ENCODE results near the gene ARHGEF39. TPM values are rescaled to one million over a fixed set of nuclear protein-coding genes. Genes with fewer than 3 reads are reported as not detected.

The ARHGEF39 gene
- polyA plus RNA-seq, 3 donors, result 0.13 to 0.53 (median 0.42) TPM

- H2AFZ ChIP-seq (ENCODE audit: insufficient read depth, low read depth, low read length, poor library complexity, severe bottlenecking), result no peak overlapping the region
- H3K4me2 ChIP-seq (replicated peaks; ENCODE audit: extremely low read depth, low read length, poor library complexity, severe bottlenecking), result no peak overlapping the region
- H3K9me3 Mint-ChIP-seq, result peaks cover 0 to 5% (median 2%) of the 10 kb centered on the region in 7 donors
These were observed 9.0 kb upstream of the ARHGEF39 start for GRCh38 chr9:35674025-35674361.

GRCh38 chr9:35673132-35674024 lies 8.4 kb upstream of the ARHGEF39 start, which contains the start of gene CA9:
TSS of gene CA9 (plus strand) at chr9:35673928. CDS start at chr9:35673960, 32 bp downstream.
- WGBS (ENCODE audit: insufficient coverage), result 83% methylated on average over 7 of the region's 10 CpGs
- Mint-ChIP-seq H3K9me3 (peaks cover 0 to 5% (median 2%) of the 10 kb centered on the region in 7 donors), H3K4me3 (peak within 1 kb of the TSS; percentile 39 to 53), H3K27me3 (ENCODE audit: low read depth in 3 of 3) (peaks cover 24 to 37% (median 31%) of the 10 kb centered on the region in 3 donors), H3K36me3 (peaks cover 0 to 5% of the 10 kb centered on the region in 2 donors), H3K27ac (peak within 1 kb of the TSS in 1 of 7 donors; percentile 46), H3K4me1 (peaks cover 10% of the 10 kb centered on the region)
- Histone ChIP-seq H3K9me3 (replicated peaks in 1 of 2; ENCODE audit: control insufficient read depth in 1 of 2, insufficient read depth in 1 of 2, low read length in 2 of 2) (no peaks in the 10 kb centered on the region), H3K79me2 (ENCODE audit: insufficient read depth, low read length) (no peaks in the 10 kb centered on the region), H3K27ac (ENCODE audit: low read depth in 1 of 2, low read length in 2 of 2) (no peak within 1 kb of the TSS), H3K4me1 (ENCODE audit: control insufficient read depth in 1 of 2, insufficient read depth in 2 of 2, low read length in 2 of 2) (peaks cover 12 to 13% of the 10 kb centered on the region in 2 donors), H3K9ac (ENCODE audit: insufficient read depth, low read length, poor library complexity, severe bottlenecking) (no peak within 1 kb of the TSS), H2AFZ (ENCODE audit: insufficient read depth, low read depth, low read length, poor library complexity, severe bottlenecking) (no peak within 1 kb of the TSS), H3K4me2 (replicated peaks; ENCODE audit: extremely low read depth, low read length, poor library complexity, severe bottlenecking) (no peak within 1 kb of the TSS), H4K20me1 (ENCODE audit: insufficient read depth, low read length) (no peaks in the 10 kb centered on the region), H3K27me3 (ENCODE audit: control insufficient read depth in 2 of 2, insufficient read depth in 2 of 2, low read length in 2 of 2) (peaks cover 7 to 27% of the 10 kb centered on the region in 2 donors), H3K4me3 (replicated peaks in 1 of 3; ENCODE audit: low read depth in 2 of 3, low read length in 3 of 3) (no peak within 1 kb of the TSS), H3K36me3 (replicated peaks in 1 of 2; ENCODE audit: control insufficient read depth in 1 of 2, insufficient read depth in 2 of 2, low read length in 2 of 2) (no peaks in the 10 kb centered on the region)
- intact Hi-C loops (cut with micrococcal nuclease), result no loop called here
- no peak for DNase-seq
- TF ChIP-seq CTCF (IDR thresholded peaks at IDR 0.05), result no peak

More at GRCh38 chr9:35674025-35674361, 9.0 kb upstream of the ARHGEF39 start:
- no peak overlapping the region for H3K27ac Mint-ChIP-seq
- Histone ChIP-seq H3K9me3 (replicated peaks in 1 of 2; ENCODE audit: control insufficient read depth in 1 of 2, insufficient read depth in 1 of 2, low read length in 2 of 2) (no peaks in the 10 kb centered on the region), H3K4me1 (ENCODE audit: control insufficient read depth in 1 of 2, insufficient read depth in 2 of 2, low read length in 2 of 2) (peaks cover 12 to 13% of the 10 kb centered on the region in 2 donors), H3K27ac (ENCODE audit: low read depth in 1 of 2, low read length in 2 of 2) (no peak overlapping the region), H3K4me3 (replicated peaks in 1 of 3; ENCODE audit: low read depth in 2 of 3, low read length in 3 of 3) (no peak overlapping the region), H3K27me3 (ENCODE audit: control insufficient read depth in 2 of 2, insufficient read depth in 2 of 2, low read length in 2 of 2) (peaks cover 7 to 27% of the 10 kb centered on the region in 2 donors), H3K36me3 (replicated peaks in 1 of 2; ENCODE audit: control insufficient read depth in 1 of 2, insufficient read depth in 2 of 2, low read length in 2 of 2) (no peaks in the 10 kb centered on the region), H4K20me1 (ENCODE audit: insufficient read depth, low read length) (no peaks in the 10 kb centered on the region), H3K9ac (ENCODE audit: insufficient read depth, low read length, poor library complexity, severe bottlenecking) (no peak overlapping the region), H3K79me2 (ENCODE audit: insufficient read depth, low read length) (no peaks in the 10 kb centered on the region)
- WGBS (ENCODE audit: insufficient coverage), result 80% methylated on average over 1 of the region's 3 CpGs
- TF ChIP-seq CTCF (IDR thresholded peaks at IDR 0.05), result no peak
- intact Hi-C loops (cut with micrococcal nuclease), result no loop called here
- peaks cover 24 to 37% (median 31%) of the 10 kb centered on the region in 3 donors for H3K27me3 Mint-ChIP-seq (ENCODE audit: low read depth in 3 of 3)
- no peak for DNase-seq
- peaks cover 10% of the 10 kb centered on the region for H3K4me1 Mint-ChIP-seq
- H3K4me3 Mint-ChIP-seq, result no peak overlapping the region
- peaks cover 0 to 5% of the 10 kb centered on the region in 2 donors for H3K36me3 Mint-ChIP-seq
